Measurements from ENCODE around the gene SLC25A12.

DNA sequence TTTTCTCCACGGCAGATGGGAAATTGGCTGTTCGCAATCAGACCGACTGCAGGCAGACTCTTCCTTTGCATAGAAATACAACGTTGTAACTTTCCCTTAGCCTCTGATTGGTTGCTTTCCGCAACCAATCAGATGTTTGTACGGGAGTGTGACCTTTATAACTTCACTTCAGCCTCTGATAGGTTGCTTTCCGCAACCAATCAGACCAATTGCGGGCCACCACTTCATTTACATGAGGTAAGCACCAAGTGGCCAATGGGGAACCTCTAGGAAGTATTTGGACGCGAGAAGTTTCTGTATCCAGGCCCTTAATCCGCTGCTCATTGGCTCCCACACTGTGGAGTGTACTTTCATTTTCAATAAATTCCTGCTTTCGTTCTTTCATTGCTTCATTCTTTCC, 19.1 kb downstream of the SLC25A12 start:
- no peak for TF ChIP-seq EZH2 (optimal IDR thresholded peaks at IDR 0.05; ENCODE audit: low read depth, low read length)
- TF ChIP-seq, protein P1, sequence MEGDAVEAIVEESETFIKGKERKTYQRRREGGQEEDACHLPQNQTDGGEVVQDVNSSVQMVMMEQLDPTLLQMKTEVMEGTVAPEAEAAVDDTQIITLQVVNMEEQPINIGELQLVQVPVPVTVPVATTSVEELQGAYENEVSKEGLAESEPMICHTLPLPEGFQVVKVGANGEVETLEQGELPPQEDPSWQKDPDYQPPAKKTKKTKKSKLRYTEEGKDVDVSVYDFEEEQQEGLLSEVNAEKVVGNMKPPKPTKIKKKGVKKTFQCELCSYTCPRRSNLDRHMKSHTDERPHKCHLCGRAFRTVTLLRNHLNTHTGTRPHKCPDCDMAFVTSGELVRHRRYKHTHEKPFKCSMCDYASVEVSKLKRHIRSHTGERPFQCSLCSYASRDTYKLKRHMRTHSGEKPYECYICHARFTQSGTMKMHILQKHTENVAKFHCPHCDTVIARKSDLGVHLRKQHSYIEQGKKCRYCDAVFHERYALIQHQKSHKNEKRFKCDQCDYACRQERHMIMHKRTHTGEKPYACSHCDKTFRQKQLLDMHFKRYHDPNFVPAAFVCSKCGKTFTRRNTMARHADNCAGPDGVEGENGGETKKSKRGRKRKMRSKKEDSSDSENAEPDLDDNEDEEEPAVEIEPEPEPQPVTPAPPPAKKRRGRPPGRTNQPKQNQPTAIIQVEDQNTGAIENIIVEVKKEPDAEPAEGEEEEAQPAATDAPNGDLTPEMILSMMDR (IDR thresholded peaks at IDR 0.05; ENCODE audit: low read length), result no peak
